GM19438 (cell line): ENCODE results near the gene IFITM2.
A peak's percentile ranks its signal among the peaks of the same experiment; 100 is the strongest.
"Not testable (repeated sequence)": the region's sequence is repeated elsewhere in the genome, so short reads cannot be mapped to it uniquely, and the experiment has no call there.

Experiments
- ATAC-seq: cut with Tn5 transposase; IDR thresholded peaks from one replicate; pipeline ENCODE4 v1.9.1; 2021; ENCODE audit warnings: low read depth; ENCODE audit not compliant: unreplicated experiment

IFITM2 gene

DNA sequence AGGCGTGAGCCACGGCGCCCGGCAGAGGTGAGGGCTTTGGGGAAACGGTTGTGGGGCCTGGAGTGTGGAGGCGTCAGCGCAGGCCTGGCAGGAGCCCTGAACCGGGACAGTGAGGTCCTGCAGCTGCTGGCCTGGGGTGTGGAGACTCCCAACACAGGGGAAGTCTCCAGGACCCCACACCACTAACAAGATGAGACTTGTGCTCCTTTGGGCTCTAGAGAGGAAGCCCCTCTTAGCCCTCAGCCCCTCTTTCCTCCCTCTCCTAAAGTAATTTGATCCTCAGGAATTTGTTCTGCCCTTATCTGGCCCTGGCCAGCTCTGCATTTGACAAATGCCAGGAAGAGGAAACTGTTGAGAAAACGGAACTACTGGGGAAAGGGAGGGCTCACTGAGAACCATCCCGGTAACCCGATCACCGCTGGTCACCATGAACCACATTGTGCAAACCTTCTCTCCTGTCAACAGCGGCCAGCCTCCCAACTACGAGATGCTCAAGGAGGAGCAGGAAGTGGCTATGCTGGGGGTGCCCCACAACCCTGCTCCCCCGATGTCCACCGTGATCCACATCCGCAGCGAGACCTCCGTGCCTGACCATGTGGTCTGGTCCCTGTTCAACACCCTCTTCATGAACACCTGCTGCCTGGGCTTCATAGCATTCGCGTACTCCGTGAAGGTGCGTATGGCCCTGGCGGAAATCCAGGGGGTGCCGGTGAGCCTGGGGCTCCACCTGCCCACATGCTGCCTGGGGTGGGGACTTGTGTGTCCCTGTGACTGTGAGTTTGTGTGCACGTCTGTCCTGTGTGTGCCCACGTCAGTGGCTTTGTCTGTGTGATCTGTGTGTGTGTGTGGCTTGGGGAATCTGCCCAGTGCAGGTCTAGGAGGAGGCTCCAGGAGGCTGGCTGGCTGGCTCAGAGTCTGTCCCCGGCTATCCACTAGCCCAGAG lies at the start of gene IFITM2:
Gene IFITM2 (plus strand): TSS at position 51 of the 943 bp plus-strand sequence. CDS start 377 bp downstream, at position 428.
- not testable (repeated sequence) for ATAC-seq

DNA sequence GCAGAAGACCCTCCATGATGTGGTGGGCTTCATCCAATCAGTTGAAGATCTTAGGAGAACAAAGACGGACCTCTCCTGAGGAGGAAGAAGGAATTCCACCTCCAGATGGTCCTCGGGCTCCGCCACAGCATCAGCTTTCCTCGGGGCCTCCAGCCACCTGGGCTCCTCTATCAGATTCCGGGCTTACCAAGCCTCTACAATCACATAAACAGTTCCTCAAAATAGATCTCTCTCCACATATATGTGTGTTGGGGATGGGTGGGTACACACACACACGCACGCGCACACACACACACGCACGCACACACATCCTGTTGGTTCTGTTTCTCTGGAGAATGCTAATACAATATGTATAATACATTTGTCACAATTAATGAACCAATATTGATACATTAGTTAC lies 48.2 kb upstream of the IFITM2 start:
- ATAC-seq, result no peak

DNA sequence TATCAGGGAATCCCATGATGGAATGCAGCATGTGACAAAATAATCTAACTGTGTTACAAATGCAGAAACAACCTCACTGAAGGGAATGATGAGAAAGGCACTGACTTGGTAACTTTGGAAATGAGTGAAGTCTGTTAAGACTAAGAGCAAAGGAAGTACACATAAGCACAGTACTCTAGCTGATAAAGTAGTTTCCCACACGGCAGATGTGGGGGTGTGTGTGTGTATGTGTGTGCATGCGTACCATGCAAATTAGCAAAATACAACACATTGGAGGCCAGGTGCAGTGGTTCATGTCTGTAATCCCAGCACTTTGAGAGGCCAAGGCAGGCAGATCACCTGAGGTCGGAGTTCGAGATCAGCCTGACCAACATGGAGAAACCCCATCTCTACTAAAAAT lies 46.0 kb upstream of the IFITM2 start:
- no peak for ATAC-seq

DNA sequence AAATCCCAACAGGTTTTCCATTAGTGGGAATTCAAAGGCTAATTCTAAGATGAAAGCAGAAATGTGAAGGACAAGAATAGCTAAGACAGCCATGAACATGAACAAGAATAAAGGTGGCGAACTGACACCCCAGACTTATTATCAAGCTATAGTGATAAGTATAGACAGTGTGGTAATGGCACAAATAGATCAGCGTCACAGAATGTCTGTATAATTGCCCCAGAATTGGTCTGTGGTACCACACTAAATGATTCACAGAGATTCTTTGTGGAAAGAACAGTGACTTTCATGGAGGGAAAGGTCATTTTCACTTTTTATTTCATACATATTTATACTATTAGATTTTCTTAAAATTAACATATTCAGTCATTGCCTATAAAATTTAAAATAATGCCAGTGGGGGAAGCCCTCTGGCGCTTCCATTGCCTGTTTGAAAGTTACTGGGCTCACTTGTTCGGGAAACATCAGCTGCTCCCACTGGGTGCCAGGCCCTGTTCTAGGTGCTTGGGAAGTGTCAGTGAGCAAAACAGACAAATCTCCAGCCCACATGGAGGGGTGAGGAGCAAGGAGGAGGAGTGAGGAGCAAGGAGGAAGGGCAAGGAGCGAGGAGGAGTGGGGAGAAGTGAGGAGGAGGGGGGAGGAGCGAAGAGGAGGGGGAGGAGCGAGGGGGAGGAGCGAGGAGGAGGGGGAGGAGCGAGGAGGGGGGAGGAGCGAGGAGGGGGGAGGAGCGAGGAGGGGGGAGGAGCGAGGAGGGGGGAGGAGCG lies 40.8 kb upstream of the IFITM2 start:
- no peak for ATAC-seq

DNA sequence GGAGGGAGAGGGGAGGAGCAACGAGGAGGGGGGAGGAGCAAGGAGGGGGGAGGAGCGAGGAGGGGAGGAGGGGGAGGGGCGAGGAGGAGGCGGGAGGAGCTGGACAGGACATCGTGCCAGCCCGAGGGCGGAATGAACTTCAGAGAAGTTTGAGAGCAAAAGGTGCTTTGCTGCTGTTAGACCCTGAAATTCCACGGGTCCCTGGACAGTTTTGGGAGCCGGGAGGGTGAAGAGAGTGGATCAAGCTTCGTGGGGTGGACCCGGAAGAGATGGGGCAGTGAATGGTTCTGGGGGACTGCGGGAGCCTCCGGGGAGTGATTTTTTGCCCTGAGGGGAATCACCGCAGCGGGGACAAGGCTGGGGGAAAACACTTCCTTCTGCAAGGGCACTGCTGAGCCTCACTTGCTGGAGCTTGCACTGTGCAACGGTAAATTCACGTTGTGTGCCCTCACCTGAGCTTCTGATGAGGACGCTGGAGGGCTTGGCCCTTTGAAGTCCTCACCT lies 40.1 kb upstream of the IFITM2 start:
- no peak for ATAC-seq

DNA sequence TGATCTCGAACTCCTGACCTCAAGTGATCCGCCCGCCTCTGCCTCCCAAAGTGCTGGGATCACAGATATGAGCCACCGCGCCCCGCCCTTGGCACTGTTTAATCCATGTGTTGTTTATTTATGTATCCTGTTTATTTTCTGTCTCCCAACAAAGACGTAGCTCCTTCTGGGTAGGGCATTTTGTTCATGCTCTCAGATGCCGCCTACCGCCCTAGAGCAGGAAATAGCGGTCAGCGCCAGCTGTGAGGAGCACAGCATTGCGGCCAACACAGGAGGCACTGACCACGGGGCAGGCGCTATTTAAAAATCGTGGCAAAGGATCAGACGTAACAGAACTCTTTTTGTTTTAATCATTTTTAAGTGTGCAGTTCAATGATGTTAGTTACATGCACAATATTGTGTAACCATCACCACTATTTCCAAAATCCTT lies 38.9 kb upstream of the IFITM2 start:
- peak; percentile 48 for ATAC-seq

DNA sequence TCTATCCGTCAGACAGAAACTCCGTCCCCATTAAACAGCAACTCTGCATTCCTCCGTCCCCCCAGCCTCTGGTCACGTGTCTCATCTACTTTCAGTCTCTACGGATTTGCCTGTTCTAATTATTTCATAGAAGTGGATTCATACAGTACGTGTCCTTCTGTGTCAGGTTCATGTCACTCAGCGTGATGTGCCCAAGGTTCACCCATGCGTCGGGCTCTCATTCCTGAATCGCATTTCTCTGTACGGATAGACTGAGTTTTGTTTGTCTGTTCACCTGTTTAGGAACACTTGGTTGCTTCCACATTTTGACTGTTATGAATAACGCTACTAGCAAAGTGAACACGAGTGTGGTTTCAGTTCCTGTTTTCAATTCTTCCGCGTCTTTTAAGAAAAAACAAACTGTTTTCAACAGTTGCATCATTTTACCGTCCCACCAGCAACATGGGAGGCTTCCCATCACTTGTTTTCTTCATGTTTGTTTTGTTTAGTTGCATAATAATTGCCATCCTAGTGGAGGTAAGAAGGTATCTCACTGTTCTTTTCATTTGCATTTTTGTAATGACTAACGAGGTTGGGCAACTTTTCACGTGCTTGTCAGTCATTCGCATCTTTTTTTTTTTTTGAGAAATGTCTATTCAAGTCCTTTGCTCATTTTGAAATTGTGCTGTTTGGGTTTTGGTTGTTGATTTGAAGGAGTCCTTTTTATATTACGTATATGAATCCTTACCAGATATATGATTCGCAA lies 38.3 kb upstream of the IFITM2 start:
- peak; percentile 60 for ATAC-seq

DNA sequence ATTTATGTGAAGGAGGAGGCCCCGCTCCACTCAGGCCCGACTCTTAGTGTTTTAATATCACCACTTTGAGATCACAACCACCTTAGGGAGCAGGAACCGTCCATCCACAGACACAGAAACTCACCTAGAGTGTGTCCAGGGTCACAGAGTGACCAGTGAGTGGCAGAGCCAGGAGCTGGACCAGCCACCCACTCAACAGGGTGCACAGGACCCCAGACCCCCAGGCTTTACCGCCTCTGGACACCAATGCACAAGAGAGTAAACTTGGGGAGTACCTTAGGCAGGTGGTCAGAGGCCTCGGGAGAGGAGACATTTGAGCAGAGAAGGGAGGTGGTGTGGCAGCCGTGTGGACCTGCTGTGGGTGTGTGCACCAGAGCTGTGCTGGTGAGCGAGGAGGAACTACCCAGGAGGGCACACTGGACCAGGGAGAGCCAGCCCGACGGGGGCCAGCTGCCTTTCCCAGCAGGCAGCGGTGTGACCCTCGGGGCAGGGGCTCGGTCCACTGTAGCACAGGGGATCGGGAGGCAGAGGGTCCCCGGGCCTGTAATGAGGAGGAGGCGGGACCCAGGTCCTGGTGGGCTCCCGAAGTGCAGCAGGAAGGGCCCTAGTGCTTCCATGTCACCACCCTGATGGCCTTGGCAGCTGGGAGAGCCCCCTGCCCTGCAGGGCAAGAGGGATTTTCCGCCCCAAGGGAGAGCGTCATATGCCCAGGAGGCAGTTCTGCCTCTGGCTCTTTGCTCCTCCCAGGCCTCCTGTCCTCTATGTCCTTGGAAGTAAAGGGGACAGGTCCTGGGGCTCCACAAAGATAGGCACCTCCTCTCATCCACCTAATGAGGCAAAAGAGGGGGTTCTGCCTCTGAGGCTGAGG lies 36.9 kb upstream of the IFITM2 start:
- no peak for ATAC-seq

DNA sequence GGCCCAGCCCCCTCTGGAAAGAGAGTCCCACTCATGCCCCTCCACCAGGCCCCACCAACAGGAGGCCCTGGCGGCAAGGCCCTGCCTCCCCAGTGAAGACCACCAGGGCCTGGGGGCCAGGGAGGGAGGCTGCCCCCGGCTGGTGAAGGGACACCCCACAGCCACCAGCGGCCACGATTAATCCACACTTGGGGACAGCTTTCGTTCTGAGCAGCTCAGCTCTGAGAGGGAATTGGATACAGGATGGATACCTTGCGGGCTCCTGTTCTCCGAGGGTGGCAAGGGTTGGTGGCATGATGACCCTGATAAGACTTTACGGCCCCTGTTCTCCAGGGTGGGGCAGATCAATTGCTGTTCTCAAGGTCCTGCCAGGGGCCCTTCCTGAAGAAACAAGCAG lies 36.3 kb upstream of the IFITM2 start:
- ATAC-seq, result no peak

DNA sequence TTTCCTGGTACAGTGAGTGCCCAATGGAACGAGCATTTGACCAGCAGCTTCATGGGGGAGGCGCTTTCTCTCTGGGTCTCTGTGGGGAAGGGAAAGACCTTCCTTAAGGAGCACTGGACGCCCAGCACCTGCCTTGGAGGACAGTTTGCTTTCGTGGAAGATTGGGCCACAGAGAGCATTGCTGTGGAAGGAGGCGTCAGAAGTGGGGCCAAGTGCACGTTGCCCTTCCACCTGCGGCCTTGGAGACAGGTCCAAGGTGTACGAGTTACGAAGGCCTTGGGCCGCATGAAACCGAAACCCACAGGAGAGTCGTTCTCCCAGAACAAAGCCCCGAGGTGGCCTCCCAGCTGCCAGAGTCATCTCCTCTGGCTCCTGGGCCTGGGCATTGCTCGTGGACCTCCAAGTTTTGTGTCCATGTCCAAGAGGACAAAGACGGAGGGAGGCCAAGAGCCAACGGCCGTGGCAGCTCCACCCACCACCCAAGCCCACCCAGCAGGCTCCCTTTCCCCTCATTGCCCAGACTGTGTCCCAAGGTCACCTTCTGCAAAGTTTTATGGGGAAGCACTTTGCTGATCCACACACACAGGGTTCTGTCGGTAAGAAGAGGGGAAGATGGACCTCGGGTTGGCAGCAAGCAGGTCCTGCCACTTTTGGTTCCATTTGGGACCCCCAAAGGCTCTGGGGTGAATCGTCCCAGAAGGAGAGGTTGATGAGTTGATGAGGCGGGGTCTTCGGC lies 35.3 kb upstream of the IFITM2 start:
- no peak for ATAC-seq

DNA sequence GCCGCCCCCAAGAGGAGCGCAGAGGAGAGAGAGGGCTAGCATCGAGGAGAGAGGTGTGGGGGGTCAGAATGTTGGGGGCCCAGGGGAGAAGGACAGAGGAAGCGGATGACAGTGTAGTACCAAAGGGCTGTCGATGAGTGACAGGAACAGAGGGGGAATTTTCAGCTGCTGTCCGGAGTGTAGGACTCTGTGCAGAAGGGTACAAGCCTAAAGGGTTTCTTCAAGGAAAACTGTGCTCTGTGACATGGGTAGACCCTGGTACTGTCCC lies 34.8 kb upstream of the IFITM2 start:
- ATAC-seq, result no peak

DNA sequence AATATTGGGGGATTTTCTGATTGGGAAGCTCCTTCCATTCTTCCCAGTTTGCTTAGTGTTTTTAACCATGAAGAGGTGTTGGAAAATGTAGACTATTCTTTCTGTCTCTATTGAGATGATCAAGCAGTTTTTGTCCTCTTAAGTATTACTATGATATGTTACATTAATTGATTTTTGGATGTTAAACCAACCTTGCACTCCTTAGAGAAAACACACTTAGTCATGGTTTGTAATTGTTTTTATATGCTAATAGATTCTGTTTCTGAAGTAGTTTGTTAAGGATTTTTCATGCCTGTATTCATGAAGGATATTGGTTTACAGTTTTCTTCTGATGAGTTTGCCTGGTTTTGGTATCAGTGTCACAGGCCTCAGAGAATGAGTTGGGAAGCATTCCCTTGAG lies 31.4 kb upstream of the IFITM2 start:
- no peak for ATAC-seq

DNA sequence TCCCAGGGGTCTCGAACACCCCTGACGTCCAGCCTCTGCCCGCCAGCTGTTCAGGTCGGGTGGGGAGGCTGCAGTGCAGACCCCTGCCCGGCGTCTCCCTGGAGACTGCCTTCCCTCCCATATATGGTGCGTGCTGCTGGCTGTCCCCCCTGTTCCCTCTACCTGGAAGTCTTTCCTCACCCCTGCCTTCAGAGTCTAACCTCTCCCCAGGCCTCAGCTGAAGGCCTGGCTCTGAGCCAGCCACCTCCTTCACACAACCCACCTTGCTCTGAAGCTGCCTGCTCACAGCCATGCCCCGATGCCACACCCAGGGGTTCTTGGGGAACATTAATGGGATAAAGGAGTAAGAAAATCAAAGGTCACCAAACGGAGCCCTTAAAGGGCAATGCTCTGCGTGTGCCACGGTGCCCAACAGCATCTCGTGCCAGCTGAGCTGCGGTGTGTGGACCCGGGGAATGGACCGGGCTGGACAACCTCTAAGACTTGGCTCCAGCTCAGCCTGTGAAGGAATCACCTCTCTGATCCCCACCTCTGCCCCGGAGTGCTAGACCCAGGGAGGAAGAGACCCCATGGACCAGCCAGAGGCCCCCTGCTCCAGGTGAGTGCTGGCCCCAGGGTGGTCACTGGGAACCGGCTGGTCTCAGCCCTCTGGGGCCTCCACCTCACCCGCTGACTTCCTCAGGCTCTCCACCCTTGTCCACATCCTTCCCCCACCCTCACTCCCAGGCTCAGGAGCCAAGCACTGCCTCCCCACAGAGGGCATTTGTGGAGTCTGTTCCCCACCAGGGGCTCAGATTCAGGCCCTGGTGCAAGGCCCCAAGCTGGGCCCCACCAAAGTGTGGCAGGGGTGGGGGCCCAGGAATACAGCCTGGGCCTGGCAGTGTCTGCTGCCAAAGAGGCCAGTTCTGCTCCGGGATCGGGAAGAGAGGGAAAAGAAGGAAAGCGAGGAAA lies 29.3 kb upstream of the IFITM2 start, which contains the start of gene NLRP6:
Gene NLRP6 (plus strand): TSS at position 407 of the 951 bp plus-strand sequence. CDS start 163 bp downstream, at position 570.
- ATAC-seq, result no peak

DNA sequence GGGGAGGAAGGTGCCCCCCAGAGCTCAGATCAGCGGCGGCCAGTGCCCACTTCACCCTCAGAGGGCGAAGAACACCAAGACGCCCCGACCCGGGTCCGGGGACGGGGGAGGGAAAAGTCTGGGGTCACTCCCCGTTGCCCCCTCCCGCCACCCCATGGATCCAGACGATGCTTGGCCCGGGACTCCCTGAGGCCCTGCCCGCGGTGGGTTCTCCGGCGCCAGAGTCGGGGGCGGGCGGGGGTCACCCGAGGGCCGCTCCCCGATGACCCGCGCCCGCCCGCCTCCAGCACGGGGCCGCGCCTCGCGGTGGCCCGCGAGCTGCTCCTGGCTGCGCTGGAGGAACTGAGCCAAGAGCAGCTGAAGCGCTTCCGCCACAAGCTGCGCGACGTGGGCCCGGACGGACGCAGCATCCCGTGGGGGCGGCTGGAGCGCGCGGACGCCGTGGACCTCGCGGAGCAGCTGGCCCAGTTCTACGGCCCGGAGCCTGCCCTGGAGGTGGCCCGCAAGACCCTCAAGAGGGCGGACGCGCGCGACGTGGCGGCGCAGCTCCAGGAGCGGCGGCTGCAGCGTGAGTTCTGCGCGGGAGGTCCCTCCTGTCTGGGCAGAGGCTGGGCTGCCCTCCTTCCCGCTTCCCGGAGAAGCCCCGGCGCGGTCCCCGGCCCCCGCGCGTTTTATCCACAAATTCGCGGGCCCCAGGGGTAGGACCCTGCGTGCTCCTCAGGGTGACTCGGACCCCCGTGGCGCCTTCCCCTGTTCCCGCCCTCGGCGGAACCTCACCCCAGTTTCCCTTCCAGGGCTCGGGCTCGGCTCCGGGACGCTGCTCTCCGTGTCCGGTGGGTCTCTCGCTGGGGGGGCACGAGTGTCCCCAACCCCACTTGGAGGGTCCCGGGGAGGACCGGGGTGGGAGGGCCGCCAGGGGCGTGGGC lies 28.3 kb upstream of the IFITM2 start:
- no peak for ATAC-seq

DNA sequence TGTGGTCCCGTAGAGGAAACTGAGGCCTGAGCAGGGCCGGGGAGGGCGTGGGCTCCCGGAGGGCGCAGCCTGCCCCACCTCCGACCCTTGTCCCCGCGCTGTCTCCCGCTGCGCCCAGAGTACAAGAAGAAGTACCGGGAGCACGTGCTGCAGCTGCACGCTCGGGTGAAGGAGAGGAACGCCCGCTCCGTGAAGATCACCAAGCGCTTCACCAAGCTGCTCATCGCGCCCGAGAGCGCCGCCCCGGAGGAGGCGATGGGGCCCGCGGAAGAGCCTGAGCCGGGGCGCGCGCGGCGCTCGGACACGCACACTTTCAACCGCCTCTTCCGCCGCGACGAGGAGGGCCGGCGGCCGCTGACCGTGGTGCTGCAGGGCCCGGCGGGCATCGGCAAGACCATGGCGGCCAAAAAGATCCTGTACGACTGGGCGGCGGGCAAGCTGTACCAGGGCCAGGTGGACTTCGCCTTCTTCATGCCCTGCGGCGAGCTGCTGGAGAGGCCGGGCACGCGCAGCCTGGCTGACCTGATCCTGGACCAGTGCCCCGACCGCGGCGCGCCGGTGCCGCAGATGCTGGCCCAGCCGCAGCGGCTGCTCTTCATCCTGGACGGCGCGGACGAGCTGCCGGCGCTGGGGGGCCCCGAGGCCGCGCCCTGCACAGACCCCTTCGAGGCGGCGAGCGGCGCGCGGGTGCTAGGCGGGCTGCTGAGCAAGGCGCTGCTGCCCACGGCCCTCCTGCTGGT lies 27.5 kb upstream of the IFITM2 start:
- no peak for ATAC-seq

DNA sequence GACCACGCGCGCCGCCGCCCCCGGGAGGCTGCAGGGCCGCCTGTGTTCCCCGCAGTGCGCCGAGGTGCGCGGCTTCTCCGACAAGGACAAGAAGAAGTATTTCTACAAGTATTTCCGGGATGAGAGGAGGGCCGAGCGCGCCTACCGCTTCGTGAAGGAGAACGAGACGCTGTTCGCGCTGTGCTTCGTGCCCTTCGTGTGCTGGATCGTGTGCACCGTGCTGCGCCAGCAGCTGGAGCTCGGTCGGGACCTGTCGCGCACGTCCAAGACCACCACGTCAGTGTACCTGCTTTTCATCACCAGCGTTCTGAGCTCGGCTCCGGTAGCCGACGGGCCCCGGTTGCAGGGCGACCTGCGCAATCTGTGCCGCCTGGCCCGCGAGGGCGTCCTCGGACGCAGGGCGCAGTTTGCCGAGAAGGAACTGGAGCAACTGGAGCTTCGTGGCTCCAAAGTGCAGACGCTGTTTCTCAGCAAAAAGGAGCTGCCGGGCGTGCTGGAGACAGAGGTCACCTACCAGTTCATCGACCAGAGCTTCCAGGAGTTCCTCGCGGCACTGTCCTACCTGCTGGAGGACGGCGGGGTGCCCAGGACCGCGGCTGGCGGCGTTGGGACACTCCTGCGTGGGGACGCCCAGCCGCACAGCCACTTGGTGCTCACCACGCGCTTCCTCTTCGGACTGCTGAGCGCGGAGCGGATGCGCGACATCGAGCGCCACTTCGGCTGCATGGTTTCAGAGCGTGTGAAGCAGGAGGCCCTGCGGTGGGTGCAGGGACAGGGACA lies 26.7 kb upstream of the IFITM2 start:
- no peak for ATAC-seq
